Measurements from ENCODE around the gene FBLN1.

Gene FBLN1

GRCh38 chr22:45504373-45505341 lies 2.0 kb downstream of the FBLN1 start:
- no peak for DNase-seq (ENCODE audit: low read depth in 2 of 2)

GRCh38 chr22:45505991-45506747 lies 3.5 kb downstream of the FBLN1 start:
- no peak for DNase-seq (ENCODE audit: low read depth in 2 of 2)

- DNase-seq (ENCODE audit: low read depth in 2 of 2) = no peak
Measured at GRCh38 chr22:45506816-45507360, 4.2 kb downstream of the FBLN1 start.

- DNase-seq (ENCODE audit: low read depth in 2 of 2) = no peak
Measured at GRCh38 chr22:45507798-45508197, 5.1 kb downstream of the FBLN1 start.

- no peak for DNase-seq (ENCODE audit: low read depth in 2 of 2)
Measured at GRCh38 chr22:45508814-45509213, 6.1 kb downstream of the FBLN1 start.

DNA sequence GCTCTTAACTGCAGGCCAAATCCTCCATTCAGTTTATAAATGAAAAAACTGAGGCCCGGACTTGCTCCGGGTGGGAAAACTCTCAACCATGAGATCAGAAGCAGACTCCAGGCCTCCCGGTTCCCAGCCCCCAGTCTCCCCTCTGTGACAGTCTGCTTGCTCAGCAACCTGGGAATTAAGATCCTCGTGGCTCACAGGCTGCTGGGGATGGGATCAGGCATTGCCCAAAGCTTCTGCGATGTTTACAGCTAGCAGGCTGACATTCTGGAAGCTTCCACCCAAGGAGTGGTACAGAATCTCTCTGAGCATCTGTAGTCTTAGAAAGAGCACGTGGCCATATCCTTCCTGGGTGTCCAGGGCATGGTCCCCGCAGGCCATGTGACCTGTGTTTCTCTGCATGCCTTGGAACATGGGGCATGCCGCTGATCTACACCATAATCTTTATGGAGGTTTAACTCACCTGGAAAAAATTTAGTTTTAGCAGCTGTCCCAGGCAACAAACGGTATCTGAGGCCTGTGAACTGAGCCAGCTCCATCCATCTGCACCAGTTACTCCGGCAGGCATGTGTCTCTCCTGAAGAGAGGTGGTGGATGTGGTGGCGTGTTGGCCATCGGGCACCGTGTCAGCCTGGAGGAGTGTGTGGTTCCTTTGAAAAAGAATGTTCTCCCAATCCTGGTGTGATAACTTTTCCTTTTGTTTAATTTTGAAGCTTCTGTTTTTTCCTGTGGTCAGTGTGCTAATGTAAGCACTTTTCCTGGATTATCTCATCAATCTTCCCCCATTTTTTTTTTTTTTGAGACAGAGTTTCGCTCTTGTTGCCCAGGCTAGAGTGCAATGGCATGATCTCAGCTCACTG lies 7.9 kb downstream of the FBLN1 start:
- DNase-seq (ENCODE audit: low read depth in 2 of 2) = no peak

DNA sequence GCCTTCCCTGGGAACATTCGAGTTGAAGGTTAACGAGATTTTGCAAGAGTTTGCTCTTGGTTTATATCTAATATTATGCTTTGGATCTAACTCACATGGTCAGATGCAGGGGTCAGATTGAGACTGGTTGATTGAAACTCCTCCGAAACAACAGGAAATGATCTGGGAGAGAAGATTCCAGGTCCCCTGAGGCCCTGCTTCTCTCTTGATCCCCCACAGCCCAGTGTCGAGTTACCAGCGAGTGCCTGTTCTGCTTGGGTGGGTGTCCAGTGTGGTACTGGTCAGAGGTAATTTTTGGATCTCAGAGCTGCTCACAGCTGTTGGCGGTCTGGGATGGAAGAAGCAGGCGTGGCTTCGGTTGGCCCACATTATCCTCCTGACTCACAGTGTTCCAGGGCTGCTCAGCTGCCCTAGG lies 9.2 kb downstream of the FBLN1 start:
- no peak for DNase-seq (ENCODE audit: low read depth in 2 of 2)

GRCh38 chr22:45512363-45512762 lies 9.7 kb downstream of the FBLN1 start:
- DNase-seq (ENCODE audit: low read depth in 2 of 2) = no peak

GRCh38 chr22:45515676-45516075 lies 13.0 kb downstream of the FBLN1 start:
- DNase-seq (ENCODE audit: low read depth in 2 of 2) = no peak

DNA sequence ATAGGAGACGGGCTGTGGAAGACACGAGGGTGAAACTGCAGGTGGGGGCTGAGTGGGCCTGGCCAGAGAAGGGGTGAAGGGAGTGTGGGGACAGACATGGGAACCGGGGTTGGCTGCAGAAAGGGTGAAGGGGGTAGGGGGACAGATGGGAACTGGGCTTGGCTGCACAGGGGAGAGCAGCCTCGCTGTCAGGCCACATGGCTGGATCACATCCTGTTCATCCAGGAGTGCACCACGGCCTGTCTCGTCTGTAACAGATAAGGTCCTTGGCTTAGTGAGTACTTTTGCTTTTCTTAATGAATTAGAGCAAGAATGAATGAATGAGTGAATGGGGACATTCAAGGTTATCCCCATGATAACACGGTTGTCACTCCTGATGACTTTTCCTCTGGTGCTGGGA lies 13.5 kb downstream of the FBLN1 start:
- DNase-seq (ENCODE audit: low read depth in 2 of 2) = no peak

DNA sequence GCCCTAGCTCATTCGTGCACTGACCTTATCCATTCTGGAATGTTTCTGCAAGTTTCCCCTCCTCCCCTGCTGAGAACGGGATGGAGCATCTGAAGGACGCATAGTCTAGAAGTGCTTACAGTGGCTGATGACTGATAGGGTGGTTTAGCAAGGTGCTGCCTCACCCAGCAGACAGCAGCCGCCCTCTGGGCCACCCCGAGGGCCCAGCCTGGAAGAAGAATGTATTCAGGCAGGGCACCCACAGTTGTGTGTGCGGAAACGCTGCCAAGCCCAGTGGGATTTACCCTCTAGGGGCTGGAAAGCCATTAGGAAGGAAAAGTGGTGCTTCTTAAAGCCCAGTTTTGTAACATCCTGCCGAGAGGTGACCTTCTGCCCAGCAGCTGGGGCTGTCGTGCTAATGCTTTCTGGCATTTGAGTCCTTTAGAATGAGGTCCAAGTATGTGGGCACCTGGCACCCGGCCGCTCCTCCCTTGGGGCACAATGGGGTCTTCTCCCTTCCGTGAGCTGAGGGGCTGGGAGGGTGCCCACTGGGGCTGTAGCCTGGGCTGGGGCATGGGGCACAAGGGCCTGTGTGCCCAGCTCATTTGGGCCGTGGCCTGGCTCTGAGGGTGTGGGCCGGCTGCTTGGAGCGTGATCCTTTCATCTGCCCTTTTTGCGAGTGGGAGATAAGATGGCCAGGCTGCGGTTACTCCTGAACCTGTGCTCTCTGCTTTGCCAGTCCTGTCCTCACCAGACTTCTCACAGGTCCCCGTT lies 14.4 kb downstream of the FBLN1 start:
- DNase-seq (ENCODE audit: low read depth in 2 of 2) = no peak

DNA sequence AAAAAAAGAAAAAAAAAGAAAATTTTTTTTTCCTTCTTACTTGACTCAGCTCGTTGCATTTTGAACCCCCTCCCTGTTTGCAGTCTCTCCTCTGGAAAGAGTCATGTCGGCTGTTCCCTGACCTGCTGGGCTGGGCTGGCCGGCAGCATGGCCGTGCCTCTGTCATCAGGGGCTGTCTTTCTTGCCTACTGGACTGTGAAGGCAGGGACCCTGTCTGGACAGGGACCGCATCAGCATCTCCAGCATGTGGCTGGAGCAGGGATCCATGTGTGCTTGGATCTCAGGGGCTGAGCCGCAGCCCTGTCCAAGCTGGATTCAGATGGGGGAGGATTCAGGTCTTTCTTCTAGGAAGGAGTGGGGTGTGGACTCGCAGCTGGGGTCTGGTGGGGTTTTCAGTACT lies 15.5 kb downstream of the FBLN1 start:
- DNase-seq (ENCODE audit: low read depth in 2 of 2) = no peak

- DNase-seq (ENCODE audit: low read depth in 2 of 2) = no peak
Measured at GRCh38 chr22:45518580-45518991, 15.9 kb downstream of the FBLN1 start.

- DNase-seq (ENCODE audit: low read depth in 2 of 2) = no peak
Measured at GRCh38 chr22:45521178-45521577, 18.5 kb downstream of the FBLN1 start.

DNA sequence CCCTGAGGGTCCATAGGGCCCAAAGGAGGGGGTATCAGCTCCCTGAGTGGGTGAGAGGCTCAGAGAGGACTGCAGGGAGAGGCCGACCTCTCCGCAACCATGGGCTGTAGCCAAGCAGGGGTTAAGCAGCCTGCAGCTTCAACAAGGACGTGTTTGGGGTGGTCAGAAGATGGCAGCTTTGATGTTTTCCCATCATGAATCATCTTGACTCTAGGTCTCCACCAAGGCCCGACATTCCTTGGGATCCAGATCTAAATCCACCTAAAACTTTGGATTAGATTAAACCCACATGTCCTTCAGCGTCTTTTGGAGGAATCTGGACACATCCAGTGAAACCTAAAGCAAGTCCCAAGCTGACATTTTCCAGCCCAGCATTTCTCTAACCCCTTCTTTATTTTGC lies 19.8 kb downstream of the FBLN1 start:
- no peak for DNase-seq (ENCODE audit: low read depth in 2 of 2)

GRCh38 chr22:45524157-45524556 lies 21.5 kb downstream of the FBLN1 start:
- no peak for DNase-seq (ENCODE audit: low read depth in 2 of 2)

- DNase-seq (ENCODE audit: low read depth in 2 of 2) = no peak
Measured at GRCh38 chr22:45524966-45525365, 22.3 kb downstream of the FBLN1 start.

GRCh38 chr22:45525480-45525879 lies 22.8 kb downstream of the FBLN1 start:
- DNase-seq (ENCODE audit: low read depth in 2 of 2) = no peak

- no peak for DNase-seq (ENCODE audit: low read depth in 2 of 2)
Measured at GRCh38 chr22:45526281-45526680, 23.6 kb downstream of the FBLN1 start.

GRCh38 chr22:45526768-45527360 lies 24.2 kb downstream of the FBLN1 start:
- no peak for DNase-seq (ENCODE audit: low read depth in 2 of 2)
